HL-60/S4 treated with retinoic acid at 250 ng/mL for 4 days and 3 days (cell line): ENCODE data around the gene TRERF1.
"Not testable (repeated sequence)": the region's sequence is repeated elsewhere in the genome, so short reads cannot be mapped to it uniquely, and the experiment has no call there.

Experiments used
- in situ Hi-C: fragments of 300-500 bp; cut with MboI; formaldehyde crosslinking; loops from 2 replicates; pipeline ENCODE4 v1.7.0; 2022; ENCODE audit warnings: low sequenced_read_pairs

Gene TRERF1

GRCh38 chr6:42449917-42450476 is 1.7 kb downstream of the TRERF1 start:
- in situ Hi-C loops = no loop called here

GRCh38 chr6:42448927-42449659 is 2.6 kb downstream of the TRERF1 start:
- in situ Hi-C loops = no loop called here

- in situ Hi-C loops = no loop called here
Observed at GRCh38 chr6:42448391-42448790, 3.3 kb downstream of the TRERF1 start.

DNA sequence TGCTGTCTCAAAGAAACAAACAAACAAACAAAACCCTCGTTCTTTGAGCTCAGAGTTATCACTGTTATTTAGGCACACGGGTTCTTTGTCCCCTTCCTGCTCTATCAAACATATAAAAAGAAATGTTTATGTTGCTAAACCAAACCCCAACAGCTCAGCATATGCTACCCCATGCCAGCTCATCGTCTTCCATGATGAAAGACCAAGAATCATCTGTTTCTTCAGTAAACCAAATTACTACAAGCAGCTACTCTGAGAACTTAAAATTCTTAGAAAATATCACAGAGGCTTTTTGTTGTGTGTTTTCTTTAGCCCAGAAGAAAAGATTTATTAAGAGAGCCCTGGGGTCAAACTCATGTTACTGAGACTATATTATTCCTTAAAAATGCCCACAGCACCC is 4.7 kb downstream of the TRERF1 start:
- in situ Hi-C loops = no loop called here

DNA sequence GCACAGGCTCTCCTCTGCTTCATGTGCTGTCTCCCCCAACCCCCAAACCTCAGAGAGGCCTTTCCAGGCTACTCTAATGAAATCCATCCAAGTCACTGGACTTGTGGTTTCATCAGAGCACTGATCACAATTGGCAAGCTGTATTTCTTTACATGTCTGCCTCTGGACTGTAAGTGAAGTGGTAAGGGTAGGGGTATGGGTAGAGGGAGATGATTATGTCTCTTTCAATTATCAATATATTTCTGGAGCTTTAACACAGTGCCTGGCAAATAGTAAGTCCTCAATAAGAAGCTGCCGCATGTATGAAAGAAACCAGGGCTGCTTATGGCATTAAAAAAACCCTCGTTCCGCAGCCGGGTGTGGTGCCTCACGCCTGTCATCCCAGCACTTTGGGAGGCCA is 5.4 kb downstream of the TRERF1 start:
- in situ Hi-C loops = no loop called here

DNA sequence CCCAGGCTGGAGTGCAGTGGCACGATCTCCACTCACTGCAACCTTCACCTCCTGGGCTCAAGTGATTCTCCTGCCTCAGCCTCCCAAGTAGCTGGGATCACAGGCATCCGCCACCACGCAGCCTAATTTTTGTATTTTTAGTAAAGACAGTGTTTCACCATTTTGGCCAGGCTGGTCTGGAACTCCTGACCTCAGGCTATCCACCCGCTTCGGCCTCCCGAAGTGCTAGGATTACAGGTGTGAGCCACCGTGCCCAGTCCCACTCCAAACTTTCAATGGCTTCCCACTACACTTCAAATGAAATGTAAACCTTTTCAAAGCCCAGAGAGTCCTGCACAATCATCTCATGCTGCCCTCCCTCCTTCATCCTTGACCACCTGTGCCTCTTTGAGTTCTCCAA is 5.8 kb downstream of the TRERF1 start:
- in situ Hi-C loops = not testable (repeated sequence)

- in situ Hi-C loops = no loop called here
Observed at GRCh38 chr6:42443312-42444060, 8.2 kb downstream of the TRERF1 start.

GRCh38 chr6:42441697-42442081 is 10.0 kb downstream of the TRERF1 start:
- in situ Hi-C loops = no loop called here

- in situ Hi-C loops = no loop called here
Observed at GRCh38 chr6:42440778-42441696, 10.7 kb downstream of the TRERF1 start.

- in situ Hi-C loops = no loop called here
Observed at GRCh38 chr6:42440027-42440426, 11.7 kb downstream of the TRERF1 start.

DNA sequence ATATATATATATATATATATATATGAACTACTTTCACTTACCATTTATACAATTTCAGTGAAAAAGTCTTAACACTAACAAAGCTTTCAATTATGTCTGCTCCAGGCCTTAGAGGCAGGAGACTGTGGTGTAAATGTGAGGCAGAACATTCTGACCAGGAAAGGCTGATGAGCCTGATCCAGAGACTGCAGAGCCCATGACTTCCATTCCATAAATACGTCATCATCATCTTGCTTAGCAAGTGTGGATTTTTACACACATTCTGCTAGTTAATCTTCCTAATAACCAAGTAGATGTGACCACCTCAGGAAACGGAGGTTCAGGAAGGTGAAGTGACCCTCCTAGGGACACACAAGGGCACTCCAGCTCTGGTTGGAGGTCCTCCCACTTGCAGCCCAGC is 14.9 kb downstream of the TRERF1 start:
- in situ Hi-C loops = no loop called here

GRCh38 chr6:42434237-42434636 is 17.5 kb downstream of the TRERF1 start:
- in situ Hi-C loops = no loop called here

GRCh38 chr6:42433409-42433808 is 18.3 kb downstream of the TRERF1 start:
- in situ Hi-C loops = no loop called here

- in situ Hi-C loops = no loop called here
Observed at GRCh38 chr6:42431877-42432276, 19.8 kb downstream of the TRERF1 start.

GRCh38 chr6:42431356-42431755 is 20.4 kb downstream of the TRERF1 start:
- in situ Hi-C loops = no loop called here

DNA sequence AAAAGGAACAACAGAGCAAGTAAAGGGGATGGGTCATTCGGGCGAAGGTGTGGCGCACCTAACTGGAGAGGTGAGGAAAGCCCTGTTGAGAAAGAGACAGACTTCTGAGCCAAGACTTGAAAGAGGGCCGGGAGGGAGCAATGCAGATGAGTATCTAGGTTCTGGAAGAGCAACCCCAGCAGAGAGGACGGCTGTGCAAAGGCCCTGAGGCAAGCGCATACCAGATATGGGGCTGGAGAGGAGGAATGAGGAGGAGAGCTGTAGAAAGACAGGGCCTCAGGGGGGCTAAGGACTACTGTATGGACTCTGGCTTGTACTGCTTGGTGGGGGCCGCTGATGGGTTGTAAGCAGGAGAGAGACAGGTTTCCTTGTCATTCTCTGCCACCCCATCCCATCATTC is 21.9 kb downstream of the TRERF1 start:
- in situ Hi-C loops = no loop called here

DNA sequence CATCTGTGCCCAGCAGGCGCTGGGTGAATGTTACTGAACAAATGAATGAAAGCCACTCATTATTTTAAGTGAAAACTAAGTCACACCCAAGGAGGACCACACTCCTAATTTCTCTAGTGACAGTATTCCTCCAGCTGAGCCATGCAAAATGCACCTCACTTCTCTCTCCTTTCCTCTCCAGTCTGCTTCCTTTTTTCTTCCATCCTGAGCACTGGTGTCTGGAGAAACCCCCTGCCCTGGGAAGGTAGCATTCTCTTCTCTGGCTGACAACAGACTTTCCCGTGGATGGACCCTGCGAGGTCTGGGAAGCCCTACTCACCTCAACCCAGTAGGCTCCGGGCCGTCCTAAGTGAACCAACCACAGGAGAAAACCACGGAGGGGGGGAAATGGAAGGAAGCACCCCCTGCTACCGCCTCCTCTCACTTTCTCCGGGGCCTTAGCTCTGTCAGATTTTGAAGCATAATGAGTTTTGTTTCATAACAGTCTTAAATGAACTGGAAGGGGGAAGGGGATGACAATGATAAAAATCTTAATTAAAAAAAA is 22.6 kb downstream of the TRERF1 start:
- in situ Hi-C loops = no loop called here

GRCh38 chr6:42428326-42429041 is 23.2 kb downstream of the TRERF1 start:
- in situ Hi-C loops = no loop called here

DNA sequence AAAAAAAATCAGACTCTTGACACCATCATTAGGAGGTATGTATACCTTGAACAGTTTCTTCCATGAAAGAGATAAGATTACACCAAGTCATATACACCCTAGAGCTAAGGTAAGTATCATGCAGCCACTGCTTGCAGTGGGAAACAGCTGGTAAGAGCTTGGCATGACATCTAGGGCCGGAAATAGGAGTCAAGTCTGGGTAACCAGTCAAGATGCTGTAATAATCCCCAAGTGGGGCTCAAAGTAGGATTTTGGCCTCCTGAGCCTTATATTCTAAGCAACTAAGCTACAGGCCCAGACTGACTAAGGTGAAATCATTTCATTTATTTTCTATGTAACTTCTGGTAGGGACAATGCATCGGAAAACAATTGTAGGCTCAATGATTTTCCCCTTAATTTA is 23.9 kb downstream of the TRERF1 start:
- in situ Hi-C loops = no loop called here

- in situ Hi-C loops = no loop called here
Observed at GRCh38 chr6:42426191-42426590, 25.5 kb downstream of the TRERF1 start.
